Measurements from ENCODE around the gene CPNE9. TPM values are rescaled to one million over a fixed set of nuclear protein-coding genes. Genes with fewer than 3 reads are reported as not detected.
A peak's percentile ranks its signal among the peaks of the same experiment; 100 is the strongest.

CPNE9 gene
- total RNA-seq, 2 donors from 2014 or later, result 0.15 to 0.62 TPM

GRCh38 chr3:9701711-9702110, 1.9 kb upstream of the CPNE9 start:
- no peak for DNase-seq
- no peak overlapping the region for H3K27ac Mint-ChIP-seq
- Histone ChIP-seq H3K36me3 (ENCODE audit: control insufficient read depth, insufficient read depth, low read length) (peaks cover 18% of the 10 kb centered on the region), H3K9ac (ENCODE audit: extremely low read depth, low read length, poor library complexity, severe bottlenecking) (no peak overlapping the region), H3K9me3 (ENCODE audit: control insufficient read depth, low read length) (no peaks in the 10 kb centered on the region), H3K4me1 (ENCODE audit: control insufficient read depth, insufficient read depth, low read length) (no peaks in the 10 kb centered on the region), H3K27me3 (ENCODE audit: control insufficient read depth, insufficient read depth, low read length, poor library complexity, severe bottlenecking) (peaks cover 34% of the 10 kb centered on the region), H3K27ac (ENCODE audit: low read depth, low read length) (no peak overlapping the region), H3K4me3 (ENCODE audit: low read length) (no peak overlapping the region)
- no peaks in the 10 kb centered on the region for H3K9me3 Mint-ChIP-seq
- TF ChIP-seq, protein P1, sequence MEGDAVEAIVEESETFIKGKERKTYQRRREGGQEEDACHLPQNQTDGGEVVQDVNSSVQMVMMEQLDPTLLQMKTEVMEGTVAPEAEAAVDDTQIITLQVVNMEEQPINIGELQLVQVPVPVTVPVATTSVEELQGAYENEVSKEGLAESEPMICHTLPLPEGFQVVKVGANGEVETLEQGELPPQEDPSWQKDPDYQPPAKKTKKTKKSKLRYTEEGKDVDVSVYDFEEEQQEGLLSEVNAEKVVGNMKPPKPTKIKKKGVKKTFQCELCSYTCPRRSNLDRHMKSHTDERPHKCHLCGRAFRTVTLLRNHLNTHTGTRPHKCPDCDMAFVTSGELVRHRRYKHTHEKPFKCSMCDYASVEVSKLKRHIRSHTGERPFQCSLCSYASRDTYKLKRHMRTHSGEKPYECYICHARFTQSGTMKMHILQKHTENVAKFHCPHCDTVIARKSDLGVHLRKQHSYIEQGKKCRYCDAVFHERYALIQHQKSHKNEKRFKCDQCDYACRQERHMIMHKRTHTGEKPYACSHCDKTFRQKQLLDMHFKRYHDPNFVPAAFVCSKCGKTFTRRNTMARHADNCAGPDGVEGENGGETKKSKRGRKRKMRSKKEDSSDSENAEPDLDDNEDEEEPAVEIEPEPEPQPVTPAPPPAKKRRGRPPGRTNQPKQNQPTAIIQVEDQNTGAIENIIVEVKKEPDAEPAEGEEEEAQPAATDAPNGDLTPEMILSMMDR (conservative IDR thresholded peaks at IDR 0.05), result no peak
- H3K4me1 Mint-ChIP-seq, result peaks cover 4% of the 10 kb centered on the region
- H3K4me3 Mint-ChIP-seq, result no peak overlapping the region
- 93 to 98% methylated on average over 9 to 10 of the region's 10 CpGs for WGBS, 2 experiments (ENCODE audit: insufficient coverage in 1 of 2, insufficient read length in 1 of 2)
- peaks cover 15% of the 10 kb centered on the region for H3K36me3 Mint-ChIP-seq (ENCODE audit: low read depth)
- peaks cover 28% of the 10 kb centered on the region for H3K27me3 Mint-ChIP-seq (ENCODE audit: insufficient read depth)

GRCh38 chr3:9703240-9703639, 393 bp upstream of the CPNE9 start:
- Mint-ChIP-seq H3K4me3 (peak overlapping the region; percentile 57), H3K27ac (no peak overlapping the region), H3K27me3 (ENCODE audit: insufficient read depth) (peaks cover 33% of the 10 kb centered on the region), H3K9me3 (no peaks in the 10 kb centered on the region), H3K4me1 (peaks cover 4% of the 10 kb centered on the region), H3K36me3 (ENCODE audit: low read depth) (peaks cover 5% of the 10 kb centered on the region)
- Histone ChIP-seq H3K9ac (ENCODE audit: extremely low read depth, low read length, poor library complexity, severe bottlenecking) (no peak overlapping the region), H3K36me3 (ENCODE audit: control insufficient read depth, insufficient read depth, low read length) (peaks cover 9% of the 10 kb centered on the region), H3K4me1 (ENCODE audit: control insufficient read depth, insufficient read depth, low read length) (no peaks in the 10 kb centered on the region), H3K27me3 (ENCODE audit: control insufficient read depth, insufficient read depth, low read length, poor library complexity, severe bottlenecking) (peaks cover 34% of the 10 kb centered on the region), H3K4me3 (ENCODE audit: low read length) (no peak overlapping the region), H3K27ac (ENCODE audit: low read depth, low read length) (no peak overlapping the region), H3K9me3 (ENCODE audit: control insufficient read depth, low read length) (no peaks in the 10 kb centered on the region)
- 93 to 94% methylated on average over 4 of the region's 4 CpGs for WGBS, 2 experiments (ENCODE audit: insufficient coverage in 1 of 2, insufficient read length in 1 of 2)
- TF ChIP-seq, protein P1 (conservative IDR thresholded peaks at IDR 0.05), result no peak
- no peak for DNase-seq

GRCh38 chr3:9704347-9705322, 1.0 kb downstream of the CPNE9 start:
- H3K27ac ChIP-seq (ENCODE audit: low read depth, low read length), result no peak overlapping the region
- TF ChIP-seq, protein P1 (conservative IDR thresholded peaks at IDR 0.05), result no peak
- Mint-ChIP-seq H3K4me1 (peaks cover 4% of the 10 kb centered on the region), H3K27ac (no peak overlapping the region), H3K27me3 (ENCODE audit: insufficient read depth) (peaks cover 33% of the 10 kb centered on the region), H3K9me3 (no peaks in the 10 kb centered on the region), H3K4me3 (peak overlapping the region; percentile 57), H3K36me3 (ENCODE audit: low read depth) (peaks cover 5% of the 10 kb centered on the region)
- 3% methylated on average over 23 to 62 of the region's 62 CpGs for WGBS, 2 experiments (ENCODE audit: insufficient coverage in 1 of 2, insufficient read length in 1 of 2)
- no peak overlapping the region for H3K9ac ChIP-seq (ENCODE audit: extremely low read depth, low read length, poor library complexity, severe bottlenecking)
- peak; percentile 97 for DNase-seq
- no peaks in the 10 kb centered on the region for H3K9me3 ChIP-seq (ENCODE audit: control insufficient read depth, low read length)
- peak overlapping the region; percentile 74 for H3K4me3 ChIP-seq (ENCODE audit: low read length)
- H3K27me3 ChIP-seq (ENCODE audit: control insufficient read depth, insufficient read depth, low read length, poor library complexity, severe bottlenecking), result peaks cover 34% of the 10 kb centered on the region
- H3K36me3 ChIP-seq (ENCODE audit: control insufficient read depth, insufficient read depth, low read length), result peaks cover 7% of the 10 kb centered on the region
- H3K4me1 ChIP-seq (ENCODE audit: control insufficient read depth, insufficient read depth, low read length), result no peaks in the 10 kb centered on the region
